IPS DF 4.7 (cell line): ENCODE data around the gene SLCO3A1.
"Not testable (repeated sequence)": the region's sequence is repeated elsewhere in the genome, so short reads cannot be mapped to it uniquely, and the experiment has no call there.

Experiments
- DNase-seq: peaks from one replicate; pipeline ENCODE4 v3.0.0-alpha.2; 2013; ENCODE audit warnings: low spot score; ENCODE audit errors: extremely low read depth

Gene SLCO3A1

DNA sequence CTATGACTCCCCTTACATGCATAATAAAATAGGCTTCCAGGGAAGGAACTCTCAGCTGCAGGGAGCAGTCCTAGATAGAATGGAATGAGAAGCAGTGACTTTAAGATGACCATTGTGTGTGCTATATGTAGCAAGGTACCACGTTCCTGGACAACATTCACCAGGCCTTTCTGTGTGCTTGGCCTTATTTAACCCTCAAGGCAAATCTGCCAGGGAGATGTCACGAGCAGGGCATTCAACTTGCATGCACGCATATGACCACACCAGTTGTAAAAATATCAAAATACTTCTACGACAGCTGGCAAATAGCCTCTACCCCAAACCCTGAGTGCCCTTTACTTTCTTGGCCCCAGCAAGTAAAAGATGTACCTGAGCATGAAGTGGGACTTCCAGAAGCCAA is 342.8 kb downstream of the SLCO3A1 start:
- DNase-seq = no peak

DNA sequence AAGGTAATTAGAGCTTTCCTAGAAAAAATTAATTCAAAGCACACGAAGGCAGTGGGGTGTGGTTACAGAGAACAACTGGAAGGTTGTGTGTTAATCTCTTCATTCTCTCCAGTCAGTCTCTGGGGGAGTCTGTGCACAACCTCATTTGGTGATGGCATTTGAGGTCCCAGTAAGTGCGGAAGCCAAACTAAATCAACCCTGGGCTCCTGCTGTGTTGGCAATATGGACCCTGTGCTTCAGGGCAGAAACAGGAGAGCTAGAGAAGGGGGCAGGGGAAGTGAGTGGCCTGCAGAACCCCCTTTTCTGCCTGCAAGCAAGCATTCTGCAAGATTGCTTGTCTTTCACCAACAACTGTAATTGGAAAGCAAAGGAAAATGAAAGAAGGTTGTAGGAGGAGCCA is 344.2 kb downstream of the SLCO3A1 start:
- no peak for DNase-seq

DNA sequence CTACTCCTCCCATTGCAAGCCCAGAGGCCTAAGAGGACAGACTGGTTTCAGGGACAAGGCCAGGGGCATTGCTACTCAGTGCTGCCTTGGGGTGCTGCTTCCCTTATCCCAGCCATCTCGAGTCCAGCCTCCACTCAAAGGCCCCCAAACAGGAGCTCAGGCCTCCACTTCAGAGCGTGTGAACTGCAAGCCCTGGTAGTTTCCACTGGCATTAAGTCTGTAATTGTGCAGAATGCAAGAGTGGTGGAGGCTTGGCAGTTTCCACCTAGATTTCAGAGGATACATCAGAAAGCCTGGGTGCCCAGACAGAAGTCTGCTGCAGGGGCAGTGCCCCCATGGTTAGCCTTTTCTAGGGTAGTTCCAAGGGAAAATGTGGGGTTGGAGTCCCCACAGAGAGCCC is 347.4 kb downstream of the SLCO3A1 start:
- no peak for DNase-seq

DNA sequence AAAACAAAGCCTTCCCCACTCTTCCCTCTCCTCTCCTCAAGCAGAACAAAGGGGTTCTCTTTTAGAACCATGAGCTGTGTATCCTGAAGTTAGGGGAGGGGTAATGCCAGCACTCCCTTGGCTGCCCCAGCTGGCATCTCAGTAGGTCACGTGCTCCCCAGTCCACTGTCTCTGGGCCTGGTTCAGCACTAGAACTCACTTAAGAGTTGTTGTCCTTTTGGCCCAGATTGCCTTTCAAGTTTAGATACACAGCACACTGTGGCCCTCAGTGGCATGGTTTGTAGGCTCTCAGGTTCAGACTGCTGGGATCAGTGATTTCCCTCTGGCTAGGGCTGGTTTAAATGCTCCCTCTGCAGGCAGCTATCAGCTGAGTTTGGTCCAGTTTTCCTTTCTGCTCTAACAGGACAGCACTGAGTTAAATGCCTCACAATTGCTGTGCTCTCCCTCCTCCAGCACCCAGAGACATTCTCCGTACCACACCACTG is 351.8 kb downstream of the SLCO3A1 start:
- DNase-seq = peak; percentile 28

DNA sequence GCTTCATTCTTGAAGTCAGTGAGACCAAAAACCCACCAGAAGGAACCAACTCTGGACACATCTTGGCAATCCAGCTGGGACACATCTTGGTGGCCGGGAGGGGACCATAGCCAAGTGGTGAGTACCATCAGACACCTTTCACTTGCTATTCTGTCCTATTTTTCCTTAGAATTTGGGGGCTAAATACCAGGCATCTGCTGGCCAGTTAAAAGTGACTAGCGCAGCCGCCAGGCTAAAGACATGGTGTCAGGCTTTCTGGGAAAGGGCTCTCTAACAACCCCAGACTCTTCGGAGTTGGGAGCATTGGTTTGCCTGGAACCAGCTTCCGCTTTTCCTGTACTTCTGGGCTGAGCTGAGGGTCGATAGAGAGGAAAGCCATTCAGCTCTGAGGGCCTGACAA is 354.1 kb downstream of the SLCO3A1 start:
- not testable (repeated sequence) for DNase-seq
